MM.1S (cell line): ENCODE results near the gene MAPK4.

Experiments used
- DNase-seq: peaks from one replicate; pipeline ENCODE4 v3.0.0-alpha.2; 2015
- H2AFZ ChIP-seq: fragments of 300-600 bp; sonication (generic); 2 replicates; pipeline ENCODE4 v1.6.0; 2016; ENCODE audit warnings: antibody characterized with exemption, low read length
- H3F3A ChIP-seq: fragments of 300-600 bp; sonication (generic); 2 replicates; pipeline ENCODE4 v1.6.1; 2016; ENCODE audit warnings: mild to moderate bottlenecking, antibody characterized with exemption, low read length, moderate library complexity, mixed read lengths; ENCODE audit not compliant: insufficient read depth
- H3K27ac ChIP-seq: fragments of 300-600 bp; sonication (generic); 2 replicates; pipeline ENCODE4 v1.5.1; 2016; ENCODE audit warnings: mild to moderate bottlenecking, low read length
- H3K27me3 ChIP-seq: fragments of 300-600 bp; sonication (generic); replicated peaks from 2 replicates; pipeline ENCODE4 v1.6.0; 2016; ENCODE audit warnings: low read length; ENCODE audit not compliant: insufficient read depth
- H3K36me3 ChIP-seq: fragments of 300-600 bp; sonication (generic); replicated peaks from 2 replicates; pipeline ENCODE4 v1.6.1; 2016; ENCODE audit warnings: mild to moderate bottlenecking, low read length, mixed read lengths; ENCODE audit not compliant: insufficient read depth
- H3K4me1 ChIP-seq: fragments of 300-600 bp; sonication (generic); 2 replicates; pipeline ENCODE4 v1.6.1; 2016; ENCODE audit warnings: low read length, mixed read lengths
- H3K4me2 ChIP-seq: fragments of 300-600 bp; sonication (generic); 2 replicates; pipeline ENCODE4 v1.6.0; 2016; ENCODE audit warnings: low read depth, low read length
- H3K4me3 ChIP-seq: fragments of 300-600 bp; sonication (generic); 2 replicates; pipeline ENCODE4 v1.5.1; 2016; ENCODE audit warnings: low read length, mixed read lengths
- H3K79me2 ChIP-seq: fragments of 300-600 bp; sonication (generic); 2 replicates; pipeline ENCODE4 v1.6.1; 2016; ENCODE audit warnings: mixed run types, low read length, mixed read lengths
- H3K9ac ChIP-seq: fragments of 300-600 bp; sonication (generic); 2 replicates; pipeline ENCODE4 v1.6.1; 2016; ENCODE audit warnings: low read length, mixed read lengths
- H3K9me2 ChIP-seq: fragments of 300-600 bp; sonication (generic); replicated peaks from 2 replicates; pipeline ENCODE4 v1.6.1; 2016; ENCODE audit warnings: mild to moderate bottlenecking, low read length, mixed read lengths; ENCODE audit not compliant: insufficient read depth
- H3K9me3 ChIP-seq: fragments of 300-600 bp; sonication (generic); replicated peaks from 2 replicates; pipeline ENCODE4 v1.6.1; 2016; ENCODE audit warnings: mild to moderate bottlenecking, low read length, mixed read lengths; ENCODE audit not compliant: insufficient read depth
- H4K20me1 ChIP-seq: fragments of 300-600 bp; sonication (generic); 2 replicates; pipeline ENCODE4 v1.6.1; 2016; ENCODE audit warnings: mild to moderate bottlenecking, low read length, moderate library complexity, mixed read lengths; ENCODE audit not compliant: insufficient read depth
- EZH2 ChIP-seq: fragments of 300-600 bp; sonication (generic); optimal IDR thresholded peaks from 2 replicates; pipeline ENCODE3; 2017; ENCODE audit warnings: low read depth, mild to moderate bottlenecking, antibody characterized with exemption, low read length, mixed read lengths
- EZH2phosphoT487 ChIP-seq: fragments of 300-600 bp; sonication (generic); IDR thresholded peaks from 2 replicates; pipeline ENCODE4 v1.6.1; 2018; ENCODE audit warnings: antibody characterized with exemption, low read length
- TF ChIP-seq, protein P1 (sequence below): fragments of 300-600 bp; sonication (generic); IDR thresholded peaks from 2 replicates; pipeline ENCODE4 v1.5.1; 2016; ENCODE audit warnings: antibody characterized with exemption, low read length, mixed read lengths

The MAPK4 gene

DNA sequence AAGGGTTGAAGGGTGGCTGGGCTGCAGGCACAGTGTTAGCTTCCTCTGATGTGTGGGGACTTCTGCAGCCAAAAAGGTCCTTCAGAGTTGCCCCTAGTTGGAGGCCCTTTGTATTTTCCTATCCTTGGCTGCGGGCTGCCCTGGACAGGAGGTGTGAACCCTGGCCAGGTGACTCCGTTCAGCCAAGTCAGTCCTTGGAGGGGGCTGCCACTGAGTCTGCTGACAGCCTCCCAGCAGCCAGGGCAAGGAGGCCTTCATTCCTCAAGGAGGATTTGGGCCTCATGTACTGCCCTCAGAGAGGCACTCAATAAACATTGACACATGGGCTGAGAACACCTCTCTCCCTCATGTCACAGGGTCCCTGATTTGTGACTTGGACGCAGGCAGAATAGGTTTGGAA, 62.4 kb downstream of the MAPK4 start:
- Histone ChIP-seq H3K36me3 (no peaks in the 10 kb centered on the region), H3K79me2 (no peaks in the 10 kb centered on the region), H3K4me2 (no peak overlapping the region), H3K4me1 (no peaks in the 10 kb centered on the region), H3K9me3 (no peaks in the 10 kb centered on the region), H3K9ac (no peak overlapping the region), H3F3A (no peaks in the 10 kb centered on the region), H3K9me2 (no peaks in the 10 kb centered on the region), H2AFZ (no peak overlapping the region), H3K4me3 (no peak overlapping the region), H4K20me1 (no peaks in the 10 kb centered on the region), H3K27me3 (no peaks in the 10 kb centered on the region), H3K27ac (no peak overlapping the region)
- TF ChIP-seq EZH2, result no peak
- no peak for DNase-seq

GRCh38 chr18:50622865-50623393, 63.0 kb downstream of the MAPK4 start:
- H3K79me2 ChIP-seq, result no peaks in the 10 kb centered on the region
- no peak overlapping the region for H3K9ac ChIP-seq
- H2AFZ ChIP-seq, result no peak overlapping the region
- DNase-seq, result no peak
- TF ChIP-seq EZH2 (no peak), EZH2phosphoT487 (no peak)
- TF ChIP-seq, protein P1, sequence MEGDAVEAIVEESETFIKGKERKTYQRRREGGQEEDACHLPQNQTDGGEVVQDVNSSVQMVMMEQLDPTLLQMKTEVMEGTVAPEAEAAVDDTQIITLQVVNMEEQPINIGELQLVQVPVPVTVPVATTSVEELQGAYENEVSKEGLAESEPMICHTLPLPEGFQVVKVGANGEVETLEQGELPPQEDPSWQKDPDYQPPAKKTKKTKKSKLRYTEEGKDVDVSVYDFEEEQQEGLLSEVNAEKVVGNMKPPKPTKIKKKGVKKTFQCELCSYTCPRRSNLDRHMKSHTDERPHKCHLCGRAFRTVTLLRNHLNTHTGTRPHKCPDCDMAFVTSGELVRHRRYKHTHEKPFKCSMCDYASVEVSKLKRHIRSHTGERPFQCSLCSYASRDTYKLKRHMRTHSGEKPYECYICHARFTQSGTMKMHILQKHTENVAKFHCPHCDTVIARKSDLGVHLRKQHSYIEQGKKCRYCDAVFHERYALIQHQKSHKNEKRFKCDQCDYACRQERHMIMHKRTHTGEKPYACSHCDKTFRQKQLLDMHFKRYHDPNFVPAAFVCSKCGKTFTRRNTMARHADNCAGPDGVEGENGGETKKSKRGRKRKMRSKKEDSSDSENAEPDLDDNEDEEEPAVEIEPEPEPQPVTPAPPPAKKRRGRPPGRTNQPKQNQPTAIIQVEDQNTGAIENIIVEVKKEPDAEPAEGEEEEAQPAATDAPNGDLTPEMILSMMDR, result no peak
- no peak overlapping the region for H3K4me2 ChIP-seq
- H3K27ac ChIP-seq, result no peak overlapping the region
- no peaks in the 10 kb centered on the region for H3K9me3 ChIP-seq
- H3K4me3 ChIP-seq, result no peak overlapping the region
- no peaks in the 10 kb centered on the region for H3K9me2 ChIP-seq
- H3K4me1 ChIP-seq, result no peaks in the 10 kb centered on the region
- no peaks in the 10 kb centered on the region for H3K36me3 ChIP-seq
- H3K27me3 ChIP-seq, result no peaks in the 10 kb centered on the region
- H3F3A ChIP-seq, result no peaks in the 10 kb centered on the region
- H4K20me1 ChIP-seq, result no peaks in the 10 kb centered on the region

DNA sequence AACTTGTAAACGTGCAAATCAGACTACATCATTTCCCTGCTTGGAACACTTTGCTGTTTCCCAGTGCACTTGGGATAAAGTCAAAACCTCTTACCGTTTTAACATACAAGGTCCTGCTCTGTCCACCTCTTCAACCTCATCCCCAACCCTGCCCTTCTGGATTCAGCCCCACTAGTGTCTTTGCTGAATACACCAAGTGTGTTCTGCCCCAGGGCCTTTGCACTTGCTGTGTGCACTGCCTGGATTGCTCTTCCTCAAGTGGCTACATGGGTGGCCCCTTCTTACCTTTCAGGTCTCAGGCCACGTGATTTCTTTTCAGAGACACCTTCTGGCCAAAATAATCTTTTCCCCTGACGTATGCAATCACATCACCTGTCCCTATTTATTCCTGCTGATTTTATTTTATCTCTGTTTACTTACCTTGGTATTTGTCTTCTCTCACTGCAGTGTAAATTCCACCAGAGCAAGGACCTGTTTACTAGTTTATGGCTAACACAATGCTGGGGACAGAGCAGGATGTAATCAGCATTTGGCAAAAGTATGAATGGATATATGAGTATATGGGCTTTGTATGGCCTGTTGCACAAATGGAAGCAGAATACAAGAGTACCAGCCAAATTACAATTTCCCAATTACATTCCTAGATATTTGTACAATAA, 63.9 kb downstream of the MAPK4 start:
- DNase-seq, result no peak
- no peak overlapping the region for H3K27ac ChIP-seq
- H3K79me2 ChIP-seq, result no peaks in the 10 kb centered on the region
- H3K9ac ChIP-seq, result no peak overlapping the region
- no peak overlapping the region for H2AFZ ChIP-seq
- no peaks in the 10 kb centered on the region for H3K4me1 ChIP-seq
- no peaks in the 10 kb centered on the region for H3K27me3 ChIP-seq
- no peaks in the 10 kb centered on the region for H4K20me1 ChIP-seq
- no peaks in the 10 kb centered on the region for H3K36me3 ChIP-seq
- H3K9me3 ChIP-seq, result no peaks in the 10 kb centered on the region
- H3F3A ChIP-seq, result no peaks in the 10 kb centered on the region
- no peak for TF ChIP-seq EZH2
- TF ChIP-seq, protein P1, result no peak
- TF ChIP-seq EZH2phosphoT487, result no peak
- H3K4me2 ChIP-seq, result no peak overlapping the region
- no peak overlapping the region for H3K4me3 ChIP-seq
- no peaks in the 10 kb centered on the region for H3K9me2 ChIP-seq

DNA sequence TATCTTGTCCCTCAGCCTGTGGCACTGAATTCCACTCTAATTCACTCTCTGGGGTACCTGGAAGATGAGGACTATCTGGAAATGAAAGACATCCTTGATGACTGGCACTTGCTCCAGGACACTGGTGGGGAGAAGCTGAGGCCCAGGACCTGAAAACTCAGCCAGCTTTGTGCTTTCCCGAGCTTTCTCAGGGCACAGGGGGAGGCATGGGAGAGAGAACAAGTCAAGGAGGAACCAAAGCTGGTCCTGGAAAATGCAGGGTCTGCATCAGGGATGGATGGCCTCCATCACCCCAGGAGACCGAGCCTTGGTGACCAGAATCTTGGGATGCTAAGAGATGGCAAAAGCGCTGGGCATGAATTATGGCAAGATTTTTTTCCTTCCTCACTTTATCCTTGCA, 65.1 kb downstream of the MAPK4 start:
- Histone ChIP-seq H3F3A (no peaks in the 10 kb centered on the region), H3K4me1 (no peaks in the 10 kb centered on the region), H3K9me2 (no peaks in the 10 kb centered on the region), H2AFZ (no peak overlapping the region), H3K4me3 (no peak overlapping the region), H3K9me3 (no peaks in the 10 kb centered on the region), H3K9ac (no peak overlapping the region), H3K79me2 (no peaks in the 10 kb centered on the region), H3K36me3 (no peaks in the 10 kb centered on the region), H3K4me2 (no peak overlapping the region), H3K27ac (no peak overlapping the region), H3K27me3 (no peaks in the 10 kb centered on the region), H4K20me1 (no peaks in the 10 kb centered on the region)
- TF ChIP-seq, protein P1, result no peak
- TF ChIP-seq EZH2, result no peak
- TF ChIP-seq EZH2phosphoT487, result no peak
- no peak for DNase-seq
